SK-N-SH treated with all-trans-retinoic acid at 6 μM for 48 hours (cell line): ENCODE measurements around the gene CCDC57.
A peak's percentile ranks its signal among the peaks of the same experiment; 100 is the strongest.

Experiments used
- ATAC-seq: fragments of 200-7000 bp; cut with Tn5 transposase; 3 replicates; pipeline ENCODE4 v1.9.1; 2020; ENCODE audit warnings: mild to moderate bottlenecking, moderate library complexity
- ARNTL ChIP-seq: fragments of 450-650 bp; formaldehyde crosslinking; IDR thresholded peaks from 2 replicates; pipeline ENCODE4 v1.5.0; 2020; ENCODE audit warnings: low read depth, mild to moderate bottlenecking, moderate library complexity, borderline replicate concordance
- BACH2 ChIP-seq: fragments of 250-450 bp; sonication (Bioruptor Pico); IDR thresholded peaks from 2 replicates; pipeline ENCODE4 v1.9.0; 2021; ENCODE audit warnings: mild to moderate bottlenecking, borderline replicate concordance
- CREB5 ChIP-seq: fragments of 250-450 bp; sonication (Bioruptor Pico); IDR thresholded peaks from 2 replicates; pipeline ENCODE4 v1.5.1; 2020; ENCODE audit warnings: low read depth, mild to moderate bottlenecking, moderate library complexity
- ESRRG ChIP-seq: fragments of 250-450 bp; sonication (Bioruptor Pico); IDR thresholded peaks from 2 replicates; pipeline ENCODE4 v1.6.1; 2021; ENCODE audit warnings: mild to moderate bottlenecking
- GLIS3 ChIP-seq: fragments of 250-450 bp; sonication (Bioruptor Pico); IDR thresholded peaks from 2 replicates; pipeline ENCODE4 v1.5.0; 2020; ENCODE audit warnings: mild to moderate bottlenecking, moderate library complexity
- ISL1 ChIP-seq: fragments of 250-450 bp; sonication (Bioruptor Pico); IDR thresholded peaks from 2 replicates; pipeline ENCODE4 v2.1.2; 2022; ENCODE audit warnings: mild to moderate bottlenecking, moderate library complexity
- PATZ1 ChIP-seq: fragments of 250-450 bp; sonication (Bioruptor Pico); IDR thresholded peaks from 2 replicates; pipeline ENCODE4 v1.8.0; 2020; ENCODE audit warnings: mild to moderate bottlenecking, moderate library complexity, borderline replicate concordance
- PPARA ChIP-seq: fragments of 250-450 bp; sonication (Bioruptor Pico); IDR thresholded peaks from 2 replicates; pipeline ENCODE4 v1.5.0; 2020; ENCODE audit warnings: mild to moderate bottlenecking, borderline replicate concordance
- RARB ChIP-seq: fragments of 250-450 bp; sonication (Bioruptor Pico); IDR thresholded peaks from 2 replicates; pipeline ENCODE4 v1.8.0; 2021; ENCODE audit warnings: mild to moderate bottlenecking, moderate library complexity
- SNAI2 ChIP-seq: fragments of 250-450 bp; sonication (Bioruptor Pico); IDR thresholded peaks from 2 replicates; pipeline ENCODE4 v1.5.0; 2020; ENCODE audit warnings: mild to moderate bottlenecking, moderate library complexity
- TCF4 ChIP-seq: fragments of 250-450 bp; sonication (Bioruptor Pico); IDR thresholded peaks from 2 replicates; pipeline ENCODE4 v1.8.0; 2021; ENCODE audit warnings: mild to moderate bottlenecking, moderate library complexity, borderline replicate concordance
- TOX ChIP-seq: fragments of 250-450 bp; sonication (Bioruptor Pico); IDR thresholded peaks from 2 replicates; pipeline ENCODE4 v1.8.0; 2021; ENCODE audit warnings: mild to moderate bottlenecking, moderate library complexity, borderline replicate concordance
- TSHZ2 ChIP-seq: fragments of 250-450 bp; sonication (Bioruptor Pico); IDR thresholded peaks from 2 replicates; pipeline ENCODE4 v1.5.0; 2020; ENCODE audit warnings: mild to moderate bottlenecking, moderate library complexity
- ZC3H10 ChIP-seq: fragments of 250-450 bp; sonication (Bioruptor Pico); IDR thresholded peaks from 2 replicates; pipeline ENCODE4 v1.5.1; 2021; ENCODE audit warnings: mild to moderate bottlenecking, moderate library complexity
- ZFP3 ChIP-seq: fragments of 250-450 bp; sonication (Bioruptor Pico); IDR thresholded peaks from 2 replicates; pipeline ENCODE4 v1.5.0; 2020; ENCODE audit warnings: mild to moderate bottlenecking, moderate library complexity
- ZFP30 ChIP-seq: fragments of 450-650 bp; formaldehyde crosslinking; IDR thresholded peaks from 2 replicates; pipeline ENCODE4 v1.5.0; 2022; ENCODE audit warnings: mild to moderate bottlenecking, moderate library complexity
- ZNF565 ChIP-seq: fragments of 450-650 bp; formaldehyde crosslinking; conservative IDR thresholded peaks from 2 replicates; pipeline ENCODE4 v1.5.0; 2020; ENCODE audit warnings: low read depth, mild to moderate bottlenecking, moderate library complexity
- ZNF70 ChIP-seq: fragments of 450-650 bp; formaldehyde crosslinking; IDR thresholded peaks from 2 replicates; pipeline ENCODE4 v1.5.0; 2020; ENCODE audit warnings: mild to moderate bottlenecking, moderate library complexity
- TF ChIP-seq, protein P1 (sequence below): fragments of 250-450 bp; sonication (Bioruptor Pico); IDR thresholded peaks from 2 replicates; pipeline ENCODE4 v1.8.0; 2021; ENCODE audit warnings: low read depth, mild to moderate bottlenecking, moderate library complexity, borderline replicate concordance
- TF ChIP-seq, protein P2 (sequence below): fragments of 250-450 bp; sonication (Bioruptor Pico); IDR thresholded peaks from 2 replicates; pipeline ENCODE4 v1.5.1; 2021; ENCODE audit warnings: mild to moderate bottlenecking, moderate library complexity

The CCDC57 gene

GRCh38 chr17:82258555-82258954 lies 45.9 kb upstream of the CCDC57 start:
- no peak for ATAC-seq
- TF ChIP-seq ARNTL (CRISPR knock-in tag), result no peak
- TF ChIP-seq RARB (CRISPR knock-in tag), result no peak
- TF ChIP-seq, protein P1, sequence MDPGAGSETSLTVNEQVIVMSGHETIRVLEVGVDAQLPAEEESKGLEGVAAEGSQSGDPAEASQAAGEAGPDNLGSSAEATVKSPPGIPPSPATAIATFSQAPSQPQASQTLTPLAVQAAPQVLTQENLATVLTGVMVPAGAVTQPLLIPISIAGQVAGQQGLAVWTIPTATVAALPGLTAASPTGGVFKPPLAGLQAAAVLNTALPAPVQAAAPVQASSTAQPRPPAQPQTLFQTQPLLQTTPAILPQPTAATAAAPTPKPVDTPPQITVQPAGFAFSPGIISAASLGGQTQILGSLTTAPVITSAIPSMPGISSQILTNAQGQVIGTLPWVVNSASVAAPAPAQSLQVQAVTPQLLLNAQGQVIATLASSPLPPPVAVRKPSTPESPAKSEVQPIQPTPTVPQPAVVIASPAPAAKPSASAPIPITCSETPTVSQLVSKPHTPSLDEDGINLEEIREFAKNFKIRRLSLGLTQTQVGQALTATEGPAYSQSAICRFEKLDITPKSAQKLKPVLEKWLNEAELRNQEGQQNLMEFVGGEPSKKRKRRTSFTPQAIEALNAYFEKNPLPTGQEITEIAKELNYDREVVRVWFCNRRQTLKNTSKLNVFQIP, result no peak
- TF ChIP-seq TCF4 (CRISPR knock-in tag), result no peak
- TF ChIP-seq ZFP30 (CRISPR knock-in tag), result no peak
- TF ChIP-seq PATZ1 (CRISPR knock-in tag), result no peak
- no peak for TF ChIP-seq CREB5
- no peak for TF ChIP-seq TSHZ2 (CRISPR knock-in tag)
- TF ChIP-seq ZNF565 (CRISPR knock-in tag), result no peak
- no peak for TF ChIP-seq SNAI2 (CRISPR knock-in tag)
- no peak for TF ChIP-seq ZNF70
- no peak for TF ChIP-seq ZC3H10 (CRISPR knock-in tag)
- TF ChIP-seq, protein P2, sequence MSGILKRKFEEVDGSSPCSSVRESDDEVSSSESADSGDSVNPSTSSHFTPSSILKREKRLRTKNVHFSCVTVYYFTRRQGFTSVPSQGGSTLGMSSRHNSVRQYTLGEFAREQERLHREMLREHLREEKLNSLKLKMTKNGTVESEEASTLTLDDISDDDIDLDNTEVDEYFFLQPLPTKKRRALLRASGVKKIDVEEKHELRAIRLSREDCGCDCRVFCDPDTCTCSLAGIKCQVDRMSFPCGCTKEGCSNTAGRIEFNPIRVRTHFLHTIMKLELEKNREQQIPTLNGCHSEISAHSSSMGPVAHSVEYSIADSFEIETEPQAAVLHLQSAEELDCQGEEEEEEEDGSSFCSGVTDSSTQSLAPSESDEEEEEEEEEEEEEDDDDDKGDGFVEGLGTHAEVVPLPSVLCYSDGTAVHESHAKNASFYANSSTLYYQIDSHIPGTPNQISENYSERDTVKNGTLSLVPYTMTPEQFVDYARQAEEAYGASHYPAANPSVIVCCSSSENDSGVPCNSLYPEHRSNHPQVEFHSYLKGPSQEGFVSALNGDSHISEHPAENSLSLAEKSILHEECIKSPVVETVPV (CRISPR knock-in tag), result no peak
- no peak for TF ChIP-seq BACH2 (CRISPR knock-in tag)
- TF ChIP-seq TOX (CRISPR knock-in tag), result no peak

DNA sequence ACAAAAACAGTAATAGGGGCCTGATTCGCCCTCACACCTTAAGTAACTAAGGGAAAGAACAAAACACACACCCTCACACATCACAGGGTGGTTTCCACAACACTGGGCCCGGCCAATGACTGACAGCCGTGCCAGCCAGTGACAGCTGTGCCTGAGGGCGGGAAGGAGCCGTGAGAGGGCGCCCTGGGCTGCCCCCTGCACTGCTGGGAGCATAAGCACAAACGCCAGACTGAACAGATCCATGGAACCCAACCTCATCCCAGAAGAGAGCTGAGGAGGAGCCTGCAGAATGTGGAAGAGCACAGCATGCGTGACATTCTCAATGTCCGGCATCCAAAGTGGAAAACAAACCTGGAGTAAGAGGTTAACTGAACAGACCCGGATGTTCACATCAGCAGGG lies 44.8 kb upstream of the CCDC57 start:
- peak; percentile 64 for ATAC-seq
- TF ChIP-seq, protein P1, result no peak
- no peak for TF ChIP-seq PPARA (CRISPR knock-in tag)
- no peak for TF ChIP-seq ZNF565 (CRISPR knock-in tag)
- TF ChIP-seq ESRRG (CRISPR knock-in tag), result no peak
- no peak for TF ChIP-seq TOX (CRISPR knock-in tag)
- no peak for TF ChIP-seq ZFP3 (CRISPR knock-in tag)
- no peak for TF ChIP-seq CREB5
- TF ChIP-seq ISL1 (CRISPR knock-in tag), result no peak
- no peak for TF ChIP-seq ZFP30 (CRISPR knock-in tag)
- no peak for TF ChIP-seq PATZ1 (CRISPR knock-in tag)
- no peak for TF ChIP-seq TCF4 (CRISPR knock-in tag)
- TF ChIP-seq ARNTL (CRISPR knock-in tag), result no peak
- no peak for TF ChIP-seq TSHZ2 (CRISPR knock-in tag)
- TF ChIP-seq GLIS3 (CRISPR knock-in tag), result no peak
- TF ChIP-seq, all 23 proteins: peak for 0
